Smooth muscle cell (in vitro differentiated cells): ENCODE measurements around the gene SMARCAD1. TPM values are rescaled to one million over a fixed set of nuclear protein-coding genes. Genes with fewer than 3 reads are reported as not detected.
"Not testable (repeated sequence)": the region's sequence is repeated elsewhere in the genome, so short reads cannot be mapped to it uniquely, and the experiment has no call there.

Source experiments
- DNase-seq: peaks from one replicate; lab custom pipeline; 2025; ENCODE audit not compliant: unreplicated experiment; lab: John Stamatoyannopoulos, UW
- H2AFZ ChIP-seq: fragments of 200-600 bp; sonication (generic); 2 replicates; pipeline ENCODE4 v1.6.0; 2016; ENCODE audit warnings: antibody characterized with exemption, low read depth, mild to moderate bottlenecking
- H3F3A ChIP-seq: fragments of 200-600 bp; sonication (generic); 2 replicates; pipeline ENCODE4 v1.6.0; 2017; ENCODE audit warnings: antibody characterized with exemption, low read depth
- H3K27ac ChIP-seq: fragments of 200-600 bp; sonication (generic); 2 replicates; pipeline ENCODE4 v1.5.1; 2016; ENCODE audit warnings: low read depth, mild to moderate bottlenecking
- H3K27me3 ChIP-seq: fragments of 200-600 bp; sonication (generic); 2 replicates; pipeline ENCODE4 v1.6.1; 2016; ENCODE audit warnings: low read depth, mild to moderate bottlenecking
- H3K36me3 ChIP-seq: fragments of 200-600 bp; sonication (generic); 2 replicates; pipeline ENCODE4 v1.5.1; 2016; ENCODE audit warnings: low read depth
- H3K4me1 ChIP-seq: fragments of 200-600 bp; sonication (generic); 2 replicates; pipeline ENCODE4 v1.5.1; 2016; ENCODE audit warnings: low read depth
- H3K4me2 ChIP-seq: fragments of 200-600 bp; sonication (generic); 2 replicates; pipeline ENCODE4 v1.6.0; 2016; ENCODE audit warnings: mild to moderate bottlenecking
- H3K4me3 ChIP-seq: fragments of 200-600 bp; sonication (generic); 2 replicates; pipeline ENCODE4 v1.5.1; 2016; ENCODE audit warnings: mild to moderate bottlenecking
- H3K79me2 ChIP-seq: fragments of 200-600 bp; sonication (generic); 2 replicates; pipeline ENCODE4 v1.6.0; 2016; ENCODE audit warnings: low read depth, mild to moderate bottlenecking
- H3K9ac ChIP-seq: fragments of 200-600 bp; sonication (generic); 2 replicates; pipeline ENCODE4 v1.6.0; 2016; ENCODE audit warnings: low read depth
- H3K9me3 ChIP-seq: fragments of 200-600 bp; sonication (generic); replicated peaks from 2 replicates; pipeline ENCODE4 v1.5.1; 2016; ENCODE audit warnings: low read depth
- H4K20me1 ChIP-seq: fragments of 200-600 bp; sonication (generic); 2 replicates; pipeline ENCODE4 v1.6.0; 2016; ENCODE audit warnings: low read depth
- CTCF ChIP-seq: fragments of 200-600 bp; sonication (generic); IDR thresholded peaks from 2 replicates; pipeline ENCODE4 v1.5.1; 2017; ENCODE audit warnings: borderline replicate concordance, mild to moderate bottlenecking, antibody characterized with exemption; ENCODE audit not compliant: insufficient read depth, poor library complexity, severe bottlenecking
- WGBS: methylation state at CpG from one replicate; pipeline ENCODE4 v1.1.7; 2016; ENCODE audit warnings: low lambda C conversion rate; 5-methylcytosine and 5-hydroxymethylcytosine counted together
- polyA plus RNA-seq: library from polyadenylated mRNA; unstranded; fragments of >200 nt; fragmentation: Nextera tagmentation; extraction: Ambion mirVana; gene quantifications from 2 replicates; pipeline ENCODE4 v1.2.1, GENCODE V29; 2016
- total RNA-seq: library from RNA; depleted of rRNA; stranded (reverse); fragments of >200 nt; gene quantifications from 2 replicates; pipeline ENCODE4 v1.2.3, GENCODE V29; 2014

SMARCAD1 gene
- total and polyA plus RNA-seq, 2 experiments from 2014 or later, result 12.6 to 42.7 TPM

DNA sequence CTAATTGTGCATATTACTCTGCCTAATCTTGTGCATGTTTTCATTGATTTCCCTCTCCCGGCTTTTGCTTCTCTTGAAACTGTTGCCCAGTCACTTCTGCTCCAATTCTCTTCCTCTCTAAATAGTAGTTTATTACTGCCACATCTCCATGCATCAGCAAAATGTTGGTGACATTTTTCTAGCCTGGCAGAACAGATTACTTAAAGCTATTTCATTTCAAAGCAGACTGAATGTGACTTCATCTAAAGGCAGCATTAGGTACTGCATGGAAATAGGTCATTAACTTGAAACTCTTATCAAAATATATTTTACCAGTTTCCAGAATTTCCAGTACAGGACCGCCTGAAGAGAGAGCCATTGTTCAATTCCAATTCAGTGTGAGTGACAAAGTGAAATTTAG lies 82.6 kb downstream of the SMARCAD1 start:
- peaks cover 15% of the 10 kb centered on the region for H3K36me3 ChIP-seq
- H3K9me3 ChIP-seq, result no peaks in the 10 kb centered on the region
- no peaks in the 10 kb centered on the region for H4K20me1 ChIP-seq
- no peaks in the 10 kb centered on the region for H3F3A ChIP-seq
- WGBS, result 95% methylated on average over 2 of the region's 2 CpGs
- H3K4me3 ChIP-seq, result no peak overlapping the region
- H2AFZ ChIP-seq, result no peak overlapping the region
- TF ChIP-seq CTCF, result no peak
- H3K4me2 ChIP-seq, result no peak overlapping the region
- no peak for DNase-seq
- H3K4me1 ChIP-seq, result no peaks in the 10 kb centered on the region
- H3K79me2 ChIP-seq, result no peaks in the 10 kb centered on the region
- H3K27ac ChIP-seq, result no peak overlapping the region
- H3K9ac ChIP-seq, result no peak overlapping the region
- no peaks in the 10 kb centered on the region for H3K27me3 ChIP-seq

GRCh38 chr4:94293981-94294380 lies 86.3 kb downstream of the SMARCAD1 start:
- not testable (repeated sequence) for H2AFZ ChIP-seq, H4K20me1 ChIP-seq, H3K9ac ChIP-seq, DNase-seq, H3K4me2 ChIP-seq, H3K79me2 ChIP-seq, H3K27ac ChIP-seq, H3F3A ChIP-seq, H3K9me3 ChIP-seq, H3K27me3 ChIP-seq, H3K4me1 ChIP-seq, H3K4me3 ChIP-seq
- peaks cover 11% of the 10 kb centered on the region for H3K36me3 ChIP-seq
- 82% methylated on average over 4 of the region's 4 CpGs for WGBS

- 90% methylated on average over 6 of the region's 6 CpGs for WGBS
- not testable (repeated sequence) for H3K4me2 ChIP-seq, H3K9me3 ChIP-seq, H3K27me3 ChIP-seq, H3K4me1 ChIP-seq, H3K27ac ChIP-seq, H3F3A ChIP-seq, DNase-seq, H3K4me3 ChIP-seq, H3K79me2 ChIP-seq, H3K9ac ChIP-seq, H2AFZ ChIP-seq, H4K20me1 ChIP-seq, H3K36me3 ChIP-seq
Observed at GRCh38 chr4:94295473-94295872, 87.8 kb downstream of the SMARCAD1 start.

DNA sequence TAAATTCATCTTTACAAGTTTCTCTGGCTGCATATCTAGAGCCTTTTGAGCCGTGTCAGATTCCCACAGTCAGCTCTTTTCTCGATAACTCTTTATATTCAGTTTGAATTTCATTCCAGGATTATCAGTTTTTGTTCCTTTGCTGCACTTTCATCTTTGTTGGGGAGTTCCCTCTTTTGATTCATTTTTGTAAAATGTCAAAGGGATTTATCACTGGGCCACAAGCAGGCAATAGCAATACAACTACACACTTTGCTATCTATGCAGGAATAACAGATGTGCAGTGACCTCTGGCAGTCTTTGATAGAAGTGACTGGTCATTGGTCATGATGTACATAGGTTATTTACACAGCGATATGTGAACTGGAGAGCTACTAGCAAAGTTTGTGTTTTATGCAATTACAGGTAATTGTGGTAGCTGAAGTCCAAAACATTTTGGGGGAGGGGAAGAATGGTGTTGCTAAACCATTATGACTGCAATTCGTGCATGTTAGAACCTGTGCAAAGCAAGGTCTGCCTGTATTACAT lies 91.1 kb downstream of the SMARCAD1 start:
- H3K4me2 ChIP-seq, result no peak overlapping the region
- H3K36me3 ChIP-seq, result no peaks in the 10 kb centered on the region
- H2AFZ ChIP-seq, result no peak overlapping the region
- no peaks in the 10 kb centered on the region for H4K20me1 ChIP-seq
- H3K4me1 ChIP-seq, result no peaks in the 10 kb centered on the region
- no peaks in the 10 kb centered on the region for H3K79me2 ChIP-seq
- H3K4me3 ChIP-seq, result no peak overlapping the region
- no peaks in the 10 kb centered on the region for H3K27me3 ChIP-seq
- TF ChIP-seq CTCF, result no peak
- no peak overlapping the region for H3K27ac ChIP-seq
- 77% methylated on average over 4 of the region's 4 CpGs for WGBS
- no peaks in the 10 kb centered on the region for H3K9me3 ChIP-seq
- no peaks in the 10 kb centered on the region for H3F3A ChIP-seq
- H3K9ac ChIP-seq, result no peak overlapping the region
- DNase-seq, result no peak

DNA sequence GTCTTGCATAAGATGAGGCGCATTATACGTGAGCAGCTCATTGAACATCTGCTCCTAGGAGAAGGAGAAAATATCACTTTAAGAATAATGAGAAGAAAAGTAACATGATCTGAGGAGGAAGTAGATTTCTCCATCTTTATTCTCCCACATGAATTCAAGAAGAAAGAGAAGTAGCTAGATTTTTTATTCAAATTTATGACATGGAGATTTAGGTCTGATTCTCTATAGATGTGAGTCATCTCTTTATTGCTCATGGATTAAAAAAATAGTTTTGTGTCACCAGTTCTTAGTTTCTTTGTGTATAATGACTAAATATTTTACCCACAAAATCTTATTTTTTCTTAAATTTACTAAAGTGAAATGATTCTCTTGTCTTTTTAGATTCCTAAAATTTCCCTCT lies 94.5 kb downstream of the SMARCAD1 start:
- DNase-seq, result no peak
- Histone ChIP-seq H3F3A (no peaks in the 10 kb centered on the region), H3K79me2 (no peaks in the 10 kb centered on the region), H3K4me2 (no peak overlapping the region), H3K27ac (no peak overlapping the region), H3K9me3 (no peaks in the 10 kb centered on the region), H2AFZ (no peak overlapping the region), H3K9ac (no peak overlapping the region), H3K4me1 (no peaks in the 10 kb centered on the region), H4K20me1 (no peaks in the 10 kb centered on the region), H3K4me3 (no peak overlapping the region), H3K36me3 (no peaks in the 10 kb centered on the region), H3K27me3 (no peaks in the 10 kb centered on the region)
- 99% methylated on average over 2 of the region's 2 CpGs for WGBS
- no peak for TF ChIP-seq CTCF
